ENCODE data around the gene POLG2. TPM values are rescaled to one million over a fixed set of nuclear protein-coding genes. Genes with fewer than 3 reads are reported as not detected.

The POLG2 gene
- 10 to 100 TPM in 2 of 4 donors, 1 to 10 TPM in 2; 6.3 to 27.3 (median 13.7) TPM for total RNA-seq

DNA sequence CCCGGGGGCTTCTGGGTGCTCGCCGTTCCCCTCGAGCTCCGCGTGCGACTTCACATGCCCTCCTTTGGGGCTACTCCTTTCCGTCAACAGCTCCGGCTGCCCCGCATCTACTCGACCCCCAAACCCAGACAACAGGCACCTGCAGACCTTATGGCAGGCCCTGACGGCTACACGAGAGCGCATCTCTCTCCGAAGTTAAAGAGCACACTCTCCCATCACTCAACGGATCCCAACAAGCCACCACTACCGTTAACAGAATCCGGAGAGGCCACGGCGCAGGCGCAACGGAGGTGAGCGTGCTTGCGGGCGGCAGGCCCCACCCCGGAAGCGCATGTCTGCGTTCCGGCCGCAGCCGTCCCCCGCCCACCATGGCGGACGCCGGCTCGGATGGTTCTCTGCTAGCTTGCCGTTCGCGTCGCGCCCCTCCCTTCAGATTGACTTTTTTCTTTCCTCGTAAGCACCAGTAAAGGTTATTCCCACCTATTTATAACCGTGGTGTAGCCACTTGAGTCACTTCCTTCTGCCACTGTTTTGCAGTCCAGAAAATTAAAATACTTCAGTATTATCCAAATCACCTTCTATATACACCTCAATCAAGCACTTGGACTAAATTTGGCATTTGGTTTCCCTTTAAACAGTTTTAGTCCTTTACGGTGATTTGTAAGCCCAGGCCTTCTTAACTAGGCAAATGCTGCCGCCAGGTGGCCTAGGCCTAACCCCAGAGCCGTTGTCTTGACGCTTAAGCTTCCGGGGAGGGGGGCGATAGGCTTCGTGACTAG is at the start of gene POLG2:
Gene POLG2, minus strand, starts transcription at position 269 of the 779 bp plus-strand sequence. Its CDS starts 86 bp downstream, at position 183.
- TF ChIP-seq, protein P1, sequence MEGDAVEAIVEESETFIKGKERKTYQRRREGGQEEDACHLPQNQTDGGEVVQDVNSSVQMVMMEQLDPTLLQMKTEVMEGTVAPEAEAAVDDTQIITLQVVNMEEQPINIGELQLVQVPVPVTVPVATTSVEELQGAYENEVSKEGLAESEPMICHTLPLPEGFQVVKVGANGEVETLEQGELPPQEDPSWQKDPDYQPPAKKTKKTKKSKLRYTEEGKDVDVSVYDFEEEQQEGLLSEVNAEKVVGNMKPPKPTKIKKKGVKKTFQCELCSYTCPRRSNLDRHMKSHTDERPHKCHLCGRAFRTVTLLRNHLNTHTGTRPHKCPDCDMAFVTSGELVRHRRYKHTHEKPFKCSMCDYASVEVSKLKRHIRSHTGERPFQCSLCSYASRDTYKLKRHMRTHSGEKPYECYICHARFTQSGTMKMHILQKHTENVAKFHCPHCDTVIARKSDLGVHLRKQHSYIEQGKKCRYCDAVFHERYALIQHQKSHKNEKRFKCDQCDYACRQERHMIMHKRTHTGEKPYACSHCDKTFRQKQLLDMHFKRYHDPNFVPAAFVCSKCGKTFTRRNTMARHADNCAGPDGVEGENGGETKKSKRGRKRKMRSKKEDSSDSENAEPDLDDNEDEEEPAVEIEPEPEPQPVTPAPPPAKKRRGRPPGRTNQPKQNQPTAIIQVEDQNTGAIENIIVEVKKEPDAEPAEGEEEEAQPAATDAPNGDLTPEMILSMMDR (IDR thresholded peaks at IDR 0.05) = no peak
- peak; percentile 82 for DNase-seq (ENCODE audit: low spot score)
- peak; percentile 92 for ATAC-seq (ENCODE audit: low FRiP score)

DNA sequence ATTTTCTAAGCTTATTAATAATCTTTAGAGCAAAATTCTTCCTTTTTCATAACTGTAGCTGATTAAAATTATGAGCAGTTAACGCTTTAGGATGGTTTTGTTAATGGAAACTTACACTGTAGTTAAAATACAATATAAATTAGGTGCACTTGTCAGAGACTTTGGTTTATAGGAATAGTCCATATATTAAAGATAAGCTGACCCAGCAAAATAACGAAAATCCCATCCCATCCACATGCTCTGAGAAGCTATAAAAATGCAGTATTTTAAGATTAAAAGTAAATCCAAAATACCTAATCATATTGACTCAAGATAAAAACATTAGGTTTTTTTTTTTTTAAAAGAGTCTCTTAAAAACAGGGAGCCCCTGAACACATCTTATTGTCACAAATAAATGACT is 47.9 kb upstream of the POLG2 start:
- DNase-seq (ENCODE audit: low spot score) = no peak
- no peak for ATAC-seq (ENCODE audit: low FRiP score)
- TF ChIP-seq, protein P1 (IDR thresholded peaks at IDR 0.05) = no peak

DNA sequence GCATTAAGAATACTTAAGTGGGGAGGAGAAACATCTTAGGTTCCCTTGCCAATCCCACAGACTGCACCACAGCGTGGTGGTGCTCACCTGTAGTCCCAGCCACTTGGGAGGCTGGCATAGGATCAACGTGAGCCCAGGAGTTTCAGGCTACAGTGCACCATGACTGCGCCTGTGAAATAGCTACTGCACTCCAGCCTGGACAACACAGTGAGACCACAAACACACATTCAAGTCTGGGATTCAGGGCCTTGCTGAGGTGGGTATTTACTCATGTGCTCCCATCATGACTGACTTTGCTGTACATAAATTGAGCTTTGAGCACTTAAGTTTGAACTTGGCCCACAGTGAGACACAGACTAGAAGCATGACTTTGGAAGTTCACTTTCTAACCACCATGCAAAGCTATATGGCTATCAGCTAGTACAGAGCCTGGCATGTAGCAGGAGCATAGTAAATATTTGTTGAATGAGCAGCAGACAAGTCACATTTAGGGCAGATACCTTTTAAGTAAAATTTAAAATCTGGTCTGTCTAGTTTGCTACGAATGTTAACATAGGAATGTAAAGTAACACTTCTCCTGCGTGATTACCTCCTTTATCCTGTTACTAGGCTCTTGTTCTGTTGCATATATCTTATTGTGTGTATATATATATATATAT is 43.4 kb upstream of the POLG2 start:
- TF ChIP-seq, protein P1 (IDR thresholded peaks at IDR 0.05) = no peak
- ATAC-seq (ENCODE audit: low FRiP score) = no peak
- DNase-seq (ENCODE audit: low spot score) = no peak

DNA sequence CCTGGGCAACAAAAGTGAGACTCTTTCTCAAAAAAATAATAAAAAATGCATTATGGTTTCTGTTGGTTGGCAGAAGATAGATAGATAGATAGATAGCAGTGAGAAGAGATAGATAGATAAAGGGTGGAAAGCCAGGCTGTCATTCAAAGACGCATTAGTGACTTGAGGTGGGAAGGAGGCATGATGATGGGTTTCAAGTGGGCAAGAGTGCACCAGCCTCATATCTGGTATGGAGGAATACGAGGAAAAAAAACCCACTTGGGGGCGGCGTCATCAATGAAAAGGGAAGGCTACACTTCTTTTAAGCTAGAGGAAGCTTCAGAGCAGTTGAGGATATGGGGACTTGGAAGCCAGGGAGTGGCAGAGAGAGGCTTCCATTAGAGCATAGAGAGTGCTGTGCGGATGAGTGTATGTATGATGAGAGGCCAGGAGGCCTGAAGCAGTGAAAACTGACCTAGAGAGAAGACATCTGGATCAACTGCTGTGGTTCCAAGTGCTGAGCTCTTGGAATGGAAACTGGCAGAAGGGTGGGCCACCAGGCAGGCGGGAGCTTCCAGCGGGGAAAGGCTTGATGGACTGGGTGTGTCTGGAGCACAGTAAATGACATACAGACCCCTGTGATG is 41.8 kb upstream of the POLG2 start:
- no peak for ATAC-seq (ENCODE audit: low FRiP score)
- TF ChIP-seq, protein P1 (IDR thresholded peaks at IDR 0.05) = no peak
- DNase-seq (ENCODE audit: low spot score) = no peak

DNA sequence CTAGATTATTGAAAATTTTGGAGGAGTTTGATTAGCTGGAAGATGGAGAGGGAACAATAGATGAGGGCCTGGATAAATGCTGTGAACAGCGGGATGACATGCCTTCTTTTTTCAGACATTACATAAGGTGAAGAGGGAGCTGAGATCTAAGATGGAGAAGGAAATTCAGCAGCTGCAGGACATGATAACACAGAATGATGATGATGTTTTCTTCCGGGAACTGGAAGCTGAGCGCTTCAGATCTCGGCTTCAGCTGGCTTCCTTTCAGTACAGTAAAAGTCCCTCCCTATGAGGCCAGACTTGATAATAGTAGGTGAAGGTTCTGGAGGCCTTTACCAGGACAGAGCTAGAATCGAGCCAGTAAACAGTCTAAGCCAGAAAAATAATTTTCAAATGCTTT is 40.6 kb upstream of the POLG2 start:
- ATAC-seq (ENCODE audit: low FRiP score) (no peak), DNase-seq (ENCODE audit: low spot score) (no peak)
- TF ChIP-seq, protein P1 (IDR thresholded peaks at IDR 0.05) = no peak

DNA sequence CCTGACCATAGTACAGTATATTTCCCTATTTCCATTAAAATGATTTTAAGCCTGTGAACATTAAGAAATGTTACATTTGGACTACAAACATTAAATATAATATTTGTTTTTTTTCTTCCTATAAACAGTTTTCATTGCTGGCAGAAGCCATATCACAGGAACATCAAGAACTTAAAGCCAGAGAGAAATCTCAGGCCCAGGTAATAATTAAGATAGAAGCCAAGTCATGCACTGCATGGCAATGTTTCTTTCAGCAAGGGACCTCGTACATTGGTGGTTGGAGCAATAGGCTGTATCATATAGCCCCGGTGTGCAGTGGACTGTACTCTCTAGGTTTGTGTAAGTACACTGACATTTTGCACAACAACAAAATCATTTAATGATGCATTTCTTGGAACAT is 40.1 kb upstream of the POLG2 start:
- TF ChIP-seq, protein P1 (IDR thresholded peaks at IDR 0.05) = no peak
- no peak for DNase-seq (ENCODE audit: low spot score)
- no peak for ATAC-seq (ENCODE audit: low FRiP score)
